Mesendoderm (in vitro differentiated cells): Measurements from ENCODE around the gene ADIRF. TPM values are rescaled to one million over a fixed set of nuclear protein-coding genes. Genes with fewer than 3 reads are reported as not detected.

Experiments
- small RNA-seq: library from polyadenylated mRNA; stranded (forward); fragments of <200 nt; extraction: miRNeasy Mini kit (QIAGEN cat#:217004); gene quantifications from one replicate; pipeline ENCODE3, GENCODE V24; 2013; ENCODE audit not compliant: insufficient read depth

ADIRF gene

Small RNA genes within 50 kb of the gene (small RNA-seq; reads per million reads assigned to genes)
- not detected for gene BMS1P3
- not detected for gene FAM25A
